NCI-H187 (cell line): ENCODE results near the gene GLP2R.
"Not testable (repeated sequence)": the region's sequence is repeated elsewhere in the genome, so short reads cannot be mapped to it uniquely, and the experiment has no call there.

Experiments
- DNase-seq, 2 experiments: peaks; one replicate each; lab custom pipeline; 2025; lab: John Stamatoyannopoulos, UW

Gene GLP2R

GRCh38 chr17:9825641-9826150 is at the start of gene GLP2R:
Gene GLP2R, plus strand, starts transcription at chr17:9825924. Its CDS starts 140 bp downstream, at chr17:9826064.
- no peak for DNase-seq

GRCh38 chr17:9776911-9777310 is 48.8 kb upstream of the GLP2R start:
- no peak for DNase-seq

- DNase-seq = no peak
Measured at GRCh38 chr17:9780552-9780951, 45.2 kb upstream of the GLP2R start.

GRCh38 chr17:9783050-9783449 is 42.7 kb upstream of the GLP2R start:
- no peak for DNase-seq

GRCh38 chr17:9783465-9783864 is 42.3 kb upstream of the GLP2R start:
- DNase-seq = not testable (repeated sequence)

GRCh38 chr17:9784544-9784943 is 41.2 kb upstream of the GLP2R start:
- no peak for DNase-seq

GRCh38 chr17:9788601-9789000 is 37.1 kb upstream of the GLP2R start:
- no peak for DNase-seq

- DNase-seq = no peak
Measured at GRCh38 chr17:9790316-9790715, 35.4 kb upstream of the GLP2R start.

- DNase-seq = no peak
Measured at GRCh38 chr17:9790889-9791876, 34.5 kb upstream of the GLP2R start, which contains the start of gene DHRS7C. Gene DHRS7C, minus strand, starts transcription at chr17:9791592. Its CDS starts 308 bp downstream, at chr17:9791284.

GRCh38 chr17:9792181-9792840 is 33.4 kb upstream of the GLP2R start:
- DNase-seq = no peak

- no peak for DNase-seq
Measured at GRCh38 chr17:9798008-9798407, 27.7 kb upstream of the GLP2R start.

GRCh38 chr17:9798724-9799123 is 27.0 kb upstream of the GLP2R start:
- no peak for DNase-seq

- DNase-seq = no peak
Measured at GRCh38 chr17:9801505-9801904, 24.2 kb upstream of the GLP2R start.

- DNase-seq = no peak
Measured at GRCh38 chr17:9802294-9802693, 23.4 kb upstream of the GLP2R start.

- DNase-seq = no peak
Measured at GRCh38 chr17:9802697-9803096, 23.0 kb upstream of the GLP2R start.

- DNase-seq = no peak
Measured at GRCh38 chr17:9805769-9806168, 20.0 kb upstream of the GLP2R start.

- DNase-seq = no peak
Measured at GRCh38 chr17:9806699-9807098, 19.0 kb upstream of the GLP2R start.

GRCh38 chr17:9809409-9809808 is 16.3 kb upstream of the GLP2R start:
- no peak for DNase-seq

GRCh38 chr17:9810100-9810949 is 15.4 kb upstream of the GLP2R start:
- DNase-seq = no peak

GRCh38 chr17:9811086-9811485 is 14.6 kb upstream of the GLP2R start:
- no peak for DNase-seq

- DNase-seq = no peak
Measured at GRCh38 chr17:9811537-9811936, 14.2 kb upstream of the GLP2R start.

- no peak for DNase-seq
Measured at GRCh38 chr17:9813166-9813565, 12.6 kb upstream of the GLP2R start.
